HG03135 (cell line): Measurements from ENCODE around the gene DOLK.

Experiments used
- ATAC-seq: cut with Tn5 transposase; IDR thresholded peaks from one replicate; pipeline ENCODE4 v1.9.1; 2021; ENCODE audit warnings: mild to moderate bottlenecking, moderate library complexity; ENCODE audit not compliant: unreplicated experiment

The DOLK gene

GRCh38 chr9:128909859-128910258, 37.5 kb downstream of the DOLK start:
- ATAC-seq = no peak

GRCh38 chr9:128908372-128908771, 39.0 kb downstream of the DOLK start:
- ATAC-seq = no peak

DNA sequence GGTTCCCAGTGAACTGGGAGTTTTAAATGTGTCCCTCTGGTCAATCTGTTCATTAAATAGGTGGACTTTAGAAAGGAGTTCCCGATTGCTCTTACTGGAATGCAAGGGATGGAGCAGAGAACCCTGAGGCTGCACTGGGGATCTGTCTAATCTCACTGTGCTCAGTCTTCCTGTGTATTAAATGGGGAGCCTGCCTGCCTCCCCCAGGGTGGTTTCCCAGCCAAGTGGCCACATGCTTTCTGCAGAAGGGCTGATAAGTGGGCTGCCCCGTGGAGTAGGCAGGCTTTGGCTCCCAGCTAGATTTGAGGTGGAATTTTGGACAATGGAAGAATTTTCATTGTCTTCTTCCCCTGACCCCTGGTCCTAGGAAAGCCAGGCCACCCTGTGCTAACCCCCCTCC, 40.7 kb downstream of the DOLK start:
- ATAC-seq = no peak

DNA sequence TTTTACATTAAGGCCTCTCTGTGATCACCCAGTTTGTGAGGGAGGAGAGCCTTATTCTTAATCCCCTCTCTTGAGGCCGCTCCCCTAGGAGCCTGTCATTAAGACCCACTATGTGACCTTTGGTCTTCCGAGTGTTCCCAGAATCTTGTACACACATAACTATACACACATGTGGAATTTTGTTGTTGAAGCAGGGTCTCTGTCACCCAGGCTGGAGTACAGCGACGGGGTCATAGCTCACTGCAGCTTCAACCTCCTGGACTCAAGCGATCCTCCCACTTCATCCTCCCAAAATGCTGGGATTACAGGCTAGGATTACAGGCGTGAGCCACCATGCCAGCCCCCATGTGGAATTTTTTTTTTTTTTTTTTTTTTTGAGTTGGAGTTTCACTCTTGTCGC, 41.4 kb downstream of the DOLK start:
- ATAC-seq = no peak

GRCh38 chr9:128903871-128904620, 43.4 kb downstream of the DOLK start:
- no peak for ATAC-seq

- no peak for ATAC-seq
Observed at GRCh38 chr9:128903079-128903461, 44.3 kb downstream of the DOLK start.

GRCh38 chr9:128902351-128903078, 44.9 kb downstream of the DOLK start:
- peak; percentile 82 for ATAC-seq

DNA sequence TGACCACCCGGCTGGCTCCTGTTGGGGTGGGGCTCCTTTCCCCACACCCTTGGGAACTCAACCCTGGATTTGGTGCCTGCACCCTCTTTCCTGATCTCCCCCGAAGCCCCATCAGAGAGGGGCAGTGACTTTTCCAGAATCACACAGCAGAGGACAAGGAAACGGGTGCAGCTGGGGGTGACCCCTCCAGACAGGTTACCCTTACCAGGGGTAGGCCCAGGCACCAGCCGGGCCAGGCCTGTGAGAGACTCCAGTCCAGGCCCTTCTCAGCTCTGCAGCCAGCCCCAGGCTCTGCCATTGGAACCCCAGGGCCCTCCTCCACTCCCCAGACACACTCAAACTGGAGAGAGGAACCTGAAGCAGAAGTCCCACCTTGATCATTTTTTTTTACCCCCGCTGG, 45.6 kb downstream of the DOLK start:
- ATAC-seq = peak; percentile 11

DNA sequence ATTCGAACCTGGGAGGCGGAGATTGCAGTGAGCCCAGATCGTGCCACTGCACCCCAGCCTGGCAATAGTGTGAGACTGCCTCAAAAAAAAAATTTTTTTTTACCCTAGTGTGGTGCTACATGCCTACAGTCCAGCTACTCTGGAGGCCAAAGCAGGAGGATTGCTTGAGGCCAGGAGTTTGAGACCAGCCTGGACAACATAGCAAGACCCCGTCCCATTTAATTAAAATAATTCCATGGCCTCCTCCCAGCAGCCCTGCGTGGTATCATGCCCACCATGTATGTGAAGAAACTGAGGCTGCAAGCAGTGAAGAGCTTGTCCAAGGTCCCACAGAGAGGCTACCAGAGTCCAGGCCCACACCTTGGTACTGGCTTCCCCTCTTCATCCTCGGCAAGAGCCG, 46.0 kb downstream of the DOLK start:
- no peak for ATAC-seq

- ATAC-seq = no peak
Observed at GRCh38 chr9:128899566-128900322, 47.7 kb downstream of the DOLK start.

GRCh38 chr9:128898845-128899565, 48.4 kb downstream of the DOLK start:
- ATAC-seq = no peak

DNA sequence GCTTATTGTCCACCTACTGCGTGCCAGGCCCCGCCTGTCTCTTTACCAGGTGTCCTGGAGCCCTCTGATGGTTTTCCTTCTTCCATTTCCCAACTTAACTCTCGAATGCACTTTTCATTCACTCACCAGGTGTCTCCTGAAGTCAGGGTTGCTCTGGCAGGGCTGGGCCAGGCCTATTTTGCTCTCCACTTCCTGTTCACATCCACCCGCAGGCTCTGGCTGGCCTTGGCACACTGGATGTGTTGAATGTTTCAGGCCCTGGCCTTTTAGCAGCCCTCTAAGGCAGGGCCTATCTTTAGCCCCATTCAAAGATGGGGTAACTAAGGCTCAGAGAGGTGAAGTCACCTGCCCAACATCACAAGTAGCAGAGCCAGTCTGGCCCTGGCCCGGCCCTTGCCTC, 49.0 kb downstream of the DOLK start:
- no peak for ATAC-seq

GRCh38 chr9:128895556-128895955, 51.8 kb downstream of the DOLK start:
- no peak for ATAC-seq
